Measurements from ENCODE around the gene SHROOM1. TPM values are rescaled to one million over a fixed set of nuclear protein-coding genes. Genes with fewer than 3 reads are reported as not detected.
A peak's percentile ranks its signal among the peaks of the same experiment; 100 is the strongest.

SHROOM1 gene
- 10 to 100 TPM in 2 of 4 donors, 1 to 10 TPM in 2; 7.0 to 17.0 (median 9.1) TPM for total RNA-seq

GRCh38 chr5:132830436-132831094 is at the start of gene SHROOM1:
SHROOM1 (minus strand) TSS chr5:132830647; CDS start chr5:132826140, 4,507 bp downstream.
- no peak for TF ChIP-seq CTCF (IDR thresholded peaks at IDR 0.05)
- peak; percentile 81 for ATAC-seq (ENCODE audit: low FRiP score)
- no peak for DNase-seq (ENCODE audit: low spot score)

GRCh38 chr5:132877938-132878337 is 47.5 kb upstream of the SHROOM1 start:
- ATAC-seq (ENCODE audit: low FRiP score) (no peak), DNase-seq (ENCODE audit: low spot score) (no peak)
- no peak for TF ChIP-seq CTCF (IDR thresholded peaks at IDR 0.05)

- TF ChIP-seq CTCF (IDR thresholded peaks at IDR 0.05), result no peak
- ATAC-seq (ENCODE audit: low FRiP score) (no peak), DNase-seq (ENCODE audit: low spot score) (no peak)
Observed at GRCh38 chr5:132877466-132877865, 47.0 kb upstream of the SHROOM1 start.

- no peak for TF ChIP-seq CTCF (IDR thresholded peaks at IDR 0.05)
- DNase-seq (ENCODE audit: low spot score) (no peak), ATAC-seq (ENCODE audit: low FRiP score) (no peak)
Observed at GRCh38 chr5:132876020-132876759, 45.7 kb upstream of the SHROOM1 start.

- no peak for TF ChIP-seq CTCF (IDR thresholded peaks at IDR 0.05)
- ATAC-seq (ENCODE audit: low FRiP score) (no peak), DNase-seq (ENCODE audit: low spot score) (no peak)
Observed at GRCh38 chr5:132873930-132874271, 43.5 kb upstream of the SHROOM1 start.

GRCh38 chr5:132873119-132873929 is 42.9 kb upstream of the SHROOM1 start, which contains the start of gene LEAP2:
LEAP2 (plus strand) TSS chr5:132873668; CDS start chr5:132873695, 27 bp downstream.
- ATAC-seq (ENCODE audit: low FRiP score) (no peak), DNase-seq (ENCODE audit: low spot score) (no peak)
- no peak for TF ChIP-seq CTCF (IDR thresholded peaks at IDR 0.05)
